A673 (cell line): ENCODE measurements around the gene SLC16A12. TPM values are rescaled to one million over a fixed set of nuclear protein-coding genes. Genes with fewer than 3 reads are reported as not detected.

Source experiments
- BruUV-seq: library from RNA; stranded (reverse); fragments of 400-500 nt; replicated peaks from 2 replicates; lab custom pipeline; 2021; lab: Mats Ljungman, UMichigan
- CTCF ChIA-PET: fragments of 300-600 bp; sonication (Branson Sonifier 250); formaldehyde crosslinking; loops from one replicate; lab custom pipeline; 2022; ENCODE audit warnings: antibody characterized with exemption; lab: Charles Lee
- POLR2A ChIA-PET: fragments of 300-600 bp; sonication (Branson Sonifier 250); formaldehyde crosslinking; loops from one replicate; lab custom pipeline; 2022; ENCODE audit warnings: antibody characterized with exemption; ENCODE audit not compliant: low non-redundant PET; lab: Charles Lee
- DNase-seq: peaks from one replicate; pipeline ENCODE4 v3.0.0-alpha.2; 2015; ENCODE audit warnings: low spot score
- H3K27ac ChIP-seq: fragments of 200-600 bp; sonication (generic); 2 replicates; pipeline ENCODE4 v1.5.1; 2016; ENCODE audit warnings: mixed run types, low read depth, mild to moderate bottlenecking, mixed read lengths, antibody characterized with exemption, low read length; ENCODE audit not compliant: poor library complexity, severe bottlenecking
- H3K27me3 ChIP-seq: fragments of 200-600 bp; sonication (generic); replicated peaks from 2 replicates; pipeline ENCODE4 v1.6.1; 2017; ENCODE audit warnings: mixed run types, low read depth, mild to moderate bottlenecking, mixed read lengths, antibody characterized with exemption, low read length; ENCODE audit not compliant: insufficient read depth, poor library complexity
- H3K36me3 ChIP-seq: fragments of 200-600 bp; sonication (generic); 2 replicates; pipeline ENCODE4 v1.6.1; 2016; ENCODE audit warnings: mixed run types, mild to moderate bottlenecking, mixed read lengths, antibody characterized with exemption, low read length; ENCODE audit not compliant: insufficient read depth, poor library complexity, severe bottlenecking
- H3K4me1 ChIP-seq: fragments of 200-600 bp; sonication (generic); 2 replicates; pipeline ENCODE4 v1.6.1; 2017; ENCODE audit warnings: mixed run types, mild to moderate bottlenecking, mixed read lengths, antibody characterized with exemption, low read length; ENCODE audit not compliant: insufficient read depth, poor library complexity, severe bottlenecking
- H3K4me3 ChIP-seq: fragments of 200-600 bp; sonication (generic); 2 replicates; pipeline ENCODE4 v1.5.1; 2016; ENCODE audit warnings: low read depth, mixed run types, mild to moderate bottlenecking, mixed read lengths, low read length; ENCODE audit not compliant: poor library complexity, severe bottlenecking
- H3K9me3 ChIP-seq: fragments of 200-600 bp; sonication (generic); 2 replicates; pipeline ENCODE4 v1.6.1; 2016; ENCODE audit warnings: mixed run types, low read depth, mild to moderate bottlenecking, mixed read lengths, antibody characterized with exemption, low read length; ENCODE audit not compliant: poor library complexity, severe bottlenecking
- CTCF ChIP-seq: fragments of 300-800, 200-600 bp; sonication (generic); conservative IDR thresholded peaks from 2 replicates; pipeline ENCODE4 v1.5.1; 2017; ENCODE audit warnings: low read depth, mild to moderate bottlenecking, antibody characterized with exemption, low read length, moderate library complexity, mixed read lengths
- EZH2 ChIP-seq: fragments of 200-600 bp; sonication (generic); IDR thresholded peaks from 2 replicates; pipeline ENCODE4 v1.6.1; 2017; ENCODE audit warnings: borderline replicate concordance, low read depth, mild to moderate bottlenecking, mixed read lengths, antibody characterized with exemption, low read length; ENCODE audit not compliant: poor library complexity, severe bottlenecking
- intact Hi-C: fragments of 100-400 bp; cut with micrococcal nuclease; formaldehyde crosslinking; loops from one replicate; pipeline ENCODE4 v1.10.0; 2022; ENCODE audit not compliant: unreplicated experiment
- total RNA-seq: library from RNA; stranded (reverse); gene quantifications from 2 replicates; pipeline ENCODE4 v1.2.3, GENCODE V29; 2021

Gene SLC16A12
- total RNA-seq, 1 experiment from 2014 or later, result 0.54 TPM

- intact Hi-C loops, result no loop called here
- no peaks in the 10 kb centered on the region for H3K36me3 ChIP-seq
- H3K27ac ChIP-seq, result peak overlapping the region; percentile 91
- TSS peak; percentile 85 for BruUV-seq
- no peaks in the 10 kb centered on the region for H3K9me3 ChIP-seq
- peak; percentile 99 for DNase-seq
- ChIA-PET POLR2A (no interaction called here), CTCF (no interaction called here)
- no peaks in the 10 kb centered on the region for H3K27me3 ChIP-seq
- no peak overlapping the region for H3K4me3 ChIP-seq
- peaks cover 56% of the 10 kb centered on the region for H3K4me1 ChIP-seq
- TF ChIP-seq CTCF, result no peak
- TF ChIP-seq EZH2, result no peak
Observed at GRCh38 chr10:89518876-89519842, 16.2 kb downstream of the SLC16A12 start.

DNA sequence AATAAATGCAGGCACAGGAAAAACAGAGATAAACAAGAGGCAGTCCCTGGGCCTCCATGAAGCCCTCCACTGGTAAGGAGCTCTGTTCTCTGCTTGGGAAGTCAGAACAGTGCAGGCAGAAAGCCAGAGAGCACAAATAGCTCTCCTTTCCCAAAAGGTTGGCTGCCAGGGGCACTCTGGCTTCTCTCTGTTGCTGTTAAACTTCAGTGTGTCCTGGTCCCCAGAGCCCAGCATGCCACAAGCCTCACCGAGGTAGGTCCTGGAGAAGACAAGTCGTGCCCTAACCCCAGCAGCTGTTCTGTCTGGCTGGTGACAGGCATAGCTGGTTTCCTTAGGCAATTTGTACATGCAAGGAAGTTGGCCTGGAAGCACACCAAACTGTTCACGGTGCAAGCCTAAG lies 17.3 kb downstream of the SLC16A12 start:
- Histone ChIP-seq H3K4me1 (peaks cover 56% of the 10 kb centered on the region), H3K9me3 (no peaks in the 10 kb centered on the region), H3K4me3 (no peak overlapping the region), H3K27ac (peak overlapping the region; percentile 91), H3K36me3 (no peaks in the 10 kb centered on the region), H3K27me3 (no peaks in the 10 kb centered on the region)
- CTCF ChIA-PET, result no interaction called here
- intact Hi-C loops, result no loop called here
- BruUV-seq, result no TSS peak
- POLR2A ChIA-PET, result no interaction called here
- no peak for TF ChIP-seq EZH2
- TF ChIP-seq CTCF, result no peak
- DNase-seq, result peak; percentile 26

GRCh38 chr10:89516149-89516832 lies 19.1 kb downstream of the SLC16A12 start:
- intact Hi-C loops, result no loop called here
- ChIA-PET CTCF (no interaction called here), POLR2A (no interaction called here)
- BruUV-seq, result no TSS peak
- no peaks in the 10 kb centered on the region for H3K9me3 ChIP-seq
- peak; percentile 60 for DNase-seq
- H3K36me3 ChIP-seq, result no peaks in the 10 kb centered on the region
- H3K4me3 ChIP-seq, result no peak overlapping the region
- H3K27ac ChIP-seq, result peak overlapping the region; percentile 40
- no peaks in the 10 kb centered on the region for H3K27me3 ChIP-seq
- TF ChIP-seq CTCF, result no peak
- no peak for TF ChIP-seq EZH2
- peaks cover 46% of the 10 kb centered on the region for H3K4me1 ChIP-seq
